Tibial nerve (tissue), 3 donors: ENCODE results near the gene IL31RA.

ENCODE experiments used
- POLR2A ChIP-seq, 2 donors: fragments of 450-650 bp; IDR thresholded peaks; one replicate each; pipeline ENCODE4 v1.6.1; 2017; ENCODE audit warnings: antibody characterized with exemption in 2 of 2, mild to moderate bottlenecking in 2 of 2, moderate library complexity in 2 of 2
- TF ChIP-seq, protein P1 (sequence below), 5 experiments: fragments of 200-600 bp in 3 of 5; fragments of 450-650 bp in 2 of 5; sonication (generic) in 3 of 5; IDR thresholded peaks; one replicate each; pipeline ENCODE4 v1.5.1; 2016 to 2019; ENCODE audit warnings: antibody characterized with exemption in 5 of 5, mild to moderate bottlenecking in 3 of 5, moderate library complexity in 2 of 5

DNA sequence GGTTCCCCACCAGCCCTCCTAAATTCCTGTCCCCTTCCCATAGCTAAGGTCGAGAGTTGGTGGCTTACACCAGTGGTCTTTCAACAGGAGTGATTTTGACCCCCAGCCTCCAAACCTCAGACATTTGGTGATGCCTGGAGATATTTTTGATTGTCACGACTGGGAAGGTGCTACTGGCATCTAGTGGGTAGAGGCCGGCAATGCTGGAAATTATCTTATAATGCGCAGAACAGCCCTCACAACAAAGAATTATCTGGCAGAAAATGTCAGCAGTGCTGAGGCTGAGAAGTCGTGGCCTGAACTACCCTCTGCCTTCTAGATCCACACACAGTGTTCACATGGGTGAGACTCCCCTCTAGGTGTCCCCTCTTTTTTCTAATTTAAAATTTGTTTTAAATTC is 69.6 kb downstream of the IL31RA start:
- TF ChIP-seq, protein P1, sequence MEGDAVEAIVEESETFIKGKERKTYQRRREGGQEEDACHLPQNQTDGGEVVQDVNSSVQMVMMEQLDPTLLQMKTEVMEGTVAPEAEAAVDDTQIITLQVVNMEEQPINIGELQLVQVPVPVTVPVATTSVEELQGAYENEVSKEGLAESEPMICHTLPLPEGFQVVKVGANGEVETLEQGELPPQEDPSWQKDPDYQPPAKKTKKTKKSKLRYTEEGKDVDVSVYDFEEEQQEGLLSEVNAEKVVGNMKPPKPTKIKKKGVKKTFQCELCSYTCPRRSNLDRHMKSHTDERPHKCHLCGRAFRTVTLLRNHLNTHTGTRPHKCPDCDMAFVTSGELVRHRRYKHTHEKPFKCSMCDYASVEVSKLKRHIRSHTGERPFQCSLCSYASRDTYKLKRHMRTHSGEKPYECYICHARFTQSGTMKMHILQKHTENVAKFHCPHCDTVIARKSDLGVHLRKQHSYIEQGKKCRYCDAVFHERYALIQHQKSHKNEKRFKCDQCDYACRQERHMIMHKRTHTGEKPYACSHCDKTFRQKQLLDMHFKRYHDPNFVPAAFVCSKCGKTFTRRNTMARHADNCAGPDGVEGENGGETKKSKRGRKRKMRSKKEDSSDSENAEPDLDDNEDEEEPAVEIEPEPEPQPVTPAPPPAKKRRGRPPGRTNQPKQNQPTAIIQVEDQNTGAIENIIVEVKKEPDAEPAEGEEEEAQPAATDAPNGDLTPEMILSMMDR (IDR thresholded peaks at IDR 0.05) = peak in 1 of 5 experiments; percentile 17
- TF ChIP-seq POLR2A (IDR thresholded peaks at IDR 0.05) = no peak
